GM20000 (cell line): ENCODE data around the gene SLC29A1.
"Not testable (repeated sequence)": the region's sequence is repeated elsewhere in the genome, so short reads cannot be mapped to it uniquely, and the experiment has no call there.

ENCODE experiments used
- DNase-seq: peaks from one replicate; pipeline ENCODE4 v3.0.0; 2012; ENCODE audit warnings: low spot score
- TF ChIP-seq, protein P1 (sequence below): IDR thresholded peaks from 2 replicates; pipeline ENCODE4 v1.5.1; 2012; ENCODE audit warnings: mild to moderate bottlenecking, control low read depth; ENCODE audit errors: extremely low read depth, missing control alignments

Gene SLC29A1

GRCh38 chr6:44179648-44180047 lies 43.7 kb upstream of the SLC29A1 start:
- TF ChIP-seq, protein P1, sequence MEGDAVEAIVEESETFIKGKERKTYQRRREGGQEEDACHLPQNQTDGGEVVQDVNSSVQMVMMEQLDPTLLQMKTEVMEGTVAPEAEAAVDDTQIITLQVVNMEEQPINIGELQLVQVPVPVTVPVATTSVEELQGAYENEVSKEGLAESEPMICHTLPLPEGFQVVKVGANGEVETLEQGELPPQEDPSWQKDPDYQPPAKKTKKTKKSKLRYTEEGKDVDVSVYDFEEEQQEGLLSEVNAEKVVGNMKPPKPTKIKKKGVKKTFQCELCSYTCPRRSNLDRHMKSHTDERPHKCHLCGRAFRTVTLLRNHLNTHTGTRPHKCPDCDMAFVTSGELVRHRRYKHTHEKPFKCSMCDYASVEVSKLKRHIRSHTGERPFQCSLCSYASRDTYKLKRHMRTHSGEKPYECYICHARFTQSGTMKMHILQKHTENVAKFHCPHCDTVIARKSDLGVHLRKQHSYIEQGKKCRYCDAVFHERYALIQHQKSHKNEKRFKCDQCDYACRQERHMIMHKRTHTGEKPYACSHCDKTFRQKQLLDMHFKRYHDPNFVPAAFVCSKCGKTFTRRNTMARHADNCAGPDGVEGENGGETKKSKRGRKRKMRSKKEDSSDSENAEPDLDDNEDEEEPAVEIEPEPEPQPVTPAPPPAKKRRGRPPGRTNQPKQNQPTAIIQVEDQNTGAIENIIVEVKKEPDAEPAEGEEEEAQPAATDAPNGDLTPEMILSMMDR: no peak
- no peak for DNase-seq

GRCh38 chr6:44180406-44180805 lies 43.0 kb upstream of the SLC29A1 start:
- DNase-seq: no peak

DNA sequence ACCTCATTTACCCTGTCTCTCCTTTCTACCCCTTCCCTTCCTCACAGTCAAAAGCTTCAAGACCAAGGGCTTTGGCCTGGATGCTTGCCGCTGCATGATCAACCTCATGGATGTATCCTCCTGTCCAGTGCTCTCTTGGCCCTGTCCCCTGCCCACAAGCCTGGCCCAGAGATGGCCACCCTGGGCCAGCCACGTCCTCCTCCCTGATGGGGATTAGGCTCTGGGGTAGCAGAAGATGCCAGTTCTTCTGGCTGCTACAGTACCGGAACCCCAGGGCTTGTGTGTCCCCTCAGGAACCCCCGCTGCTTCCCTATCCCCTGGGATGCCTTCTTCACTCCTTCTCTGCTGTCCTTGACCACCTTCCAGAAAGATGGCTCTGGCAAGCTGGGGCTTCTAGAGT lies 42.5 kb upstream of the SLC29A1 start:
- TF ChIP-seq, protein P1: no peak
- DNase-seq: no peak

More at GRCh38 chr6:44180406-44180805, 43.0 kb upstream of the SLC29A1 start:
- TF ChIP-seq, protein P1: no peak

- not testable (repeated sequence) for DNase-seq
These were observed 41.6 kb upstream of the SLC29A1 start for GRCh38 chr6:44181784-44182183.

DNA sequence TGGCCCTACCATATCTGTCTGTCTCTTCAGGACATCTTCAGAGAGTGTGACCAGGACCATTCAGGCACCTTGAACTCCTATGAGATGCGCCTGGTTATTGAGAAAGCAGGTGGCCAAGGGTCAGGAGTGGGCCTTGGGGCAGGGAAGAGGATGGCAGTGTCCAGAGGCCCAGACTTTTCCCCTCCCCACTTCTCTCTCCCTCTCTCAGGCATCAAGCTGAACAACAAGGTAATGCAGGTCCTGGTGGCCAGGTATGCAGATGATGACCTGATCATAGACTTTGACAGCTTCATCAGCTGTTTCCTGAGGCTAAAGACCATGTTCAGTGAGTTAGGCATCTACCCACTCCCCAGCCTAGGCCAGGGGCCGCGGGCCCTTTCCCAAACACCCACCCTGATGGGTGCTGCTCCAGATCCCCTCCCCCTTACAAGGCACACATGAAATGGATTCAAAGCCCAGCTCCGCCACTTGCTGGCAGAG lies 40.4 kb upstream of the SLC29A1 start:
- TF ChIP-seq, protein P1: no peak
- no peak for DNase-seq

- no peak for DNase-seq
- TF ChIP-seq, protein P1: no peak
These were observed 39.6 kb upstream of the SLC29A1 start for GRCh38 chr6:44183783-44184182.

GRCh38 chr6:44185356-44185755 lies 38.0 kb upstream of the SLC29A1 start:
- not testable (repeated sequence) for DNase-seq

GRCh38 chr6:44185953-44186634 lies 37.3 kb upstream of the SLC29A1 start:
- no peak for DNase-seq

More at GRCh38 chr6:44185953-44186634, 37.3 kb upstream of the SLC29A1 start:
- TF ChIP-seq, protein P1: no peak
